Stimulated activated CD4-positive, alpha-beta T cell treated with anti-CD3 and anti-CD28 coated beads, Interleukin-12 subunit alpha, Interleukin-12 subunit beta, amount 100 ng/mL, for 48 hours (primary cell): ENCODE data around the gene IL3.
A peak's percentile ranks its signal among the peaks of the same experiment; 100 is the strongest.

ENCODE experiments used
- DNase-seq, 3 donors: peaks; one replicate each; pipeline ENCODE4 v3.0.0-alpha.2; 2020; ENCODE audit warnings: low read depth in 2 of 3, low spot score in 1 of 3

IL3 gene

GRCh38 chr5:132072070-132072469 lies 11.6 kb downstream of the IL3 start:
- DNase-seq = no peak

- DNase-seq = no peak
These were observed 12.1 kb downstream of the IL3 start for GRCh38 chr5:132072528-132072927.

GRCh38 chr5:132073231-132074013 lies 13.0 kb downstream of the IL3 start, which contains the start of gene CSF2:
Gene CSF2 (plus strand): TSS chr5:132073789. CDS start chr5:132073824, 35 bp downstream.
- DNase-seq = no peak

- DNase-seq = no peak
These were observed 13.8 kb downstream of the IL3 start for GRCh38 chr5:132074091-132074771.

- peak in 2 of 3 donors; percentile 38 to 44 for DNase-seq
These were observed 14.6 kb downstream of the IL3 start for GRCh38 chr5:132074772-132075718.

- no peak for DNase-seq
These were observed 15.2 kb downstream of the IL3 start for GRCh38 chr5:132075719-132076077.

GRCh38 chr5:132076202-132076830 lies 15.9 kb downstream of the IL3 start:
- DNase-seq = no peak

GRCh38 chr5:132076983-132077382 lies 16.5 kb downstream of the IL3 start:
- DNase-seq = no peak

- no peak for DNase-seq
These were observed 18.6 kb downstream of the IL3 start for GRCh38 chr5:132079081-132079480.

- DNase-seq = no peak
These were observed 19.2 kb downstream of the IL3 start for GRCh38 chr5:132079619-132080018.

- no peak for DNase-seq
These were observed 20.1 kb downstream of the IL3 start for GRCh38 chr5:132080595-132080994.

GRCh38 chr5:132081458-132081857 lies 21.0 kb downstream of the IL3 start:
- no peak for DNase-seq

GRCh38 chr5:132082329-132083023 lies 22.0 kb downstream of the IL3 start:
- no peak for DNase-seq

- DNase-seq = peak in 2 of 3 donors; percentile 42 to 43
These were observed 22.7 kb downstream of the IL3 start for GRCh38 chr5:132083071-132083678.

- no peak for DNase-seq
These were observed 25.2 kb downstream of the IL3 start for GRCh38 chr5:132085686-132086085.

GRCh38 chr5:132086277-132086794 lies 25.9 kb downstream of the IL3 start:
- no peak for DNase-seq

- DNase-seq = no peak
These were observed 26.7 kb downstream of the IL3 start for GRCh38 chr5:132087176-132087575.

- DNase-seq = no peak
These were observed 27.2 kb downstream of the IL3 start for GRCh38 chr5:132087661-132088060.

GRCh38 chr5:132089363-132089762 lies 28.9 kb downstream of the IL3 start:
- DNase-seq = no peak

- DNase-seq = no peak
These were observed 29.7 kb downstream of the IL3 start for GRCh38 chr5:132090107-132090506.
